AG04449 (cell line): ENCODE measurements around the gene OSCAR.

Source experiments
- CTCF ChIA-PET: fragments of 350-600 bp; formaldehyde crosslinking; extraction: SDS; loops from one replicate; lab custom pipeline; 2021; ENCODE audit warnings: antibody characterized with exemption; lab: Yijun Ruan, JAX
- POLR2A ChIA-PET: fragments of 400-600, 350-600 bp; formaldehyde crosslinking; extraction: SDS; loops from one replicate; lab custom pipeline; 2020; ENCODE audit warnings: antibody characterized with exemption, inconsistent platforms; lab: Yijun Ruan, JAX
- DNase-seq: peaks from one replicate; pipeline ENCODE4 v3.0.0-alpha.2; 2010; ENCODE audit warnings: low read depth, low spot score
- H3K4me3 ChIP-seq: 2 replicates; pipeline ENCODE4 v1.5.1; 2011; ENCODE audit warnings: low read depth, mild to moderate bottlenecking, control low read depth, low read length
- CTCF ChIP-seq: IDR thresholded peaks from one replicate; pipeline ENCODE4 v1.5.1; 2011; ENCODE audit warnings: mild to moderate bottlenecking, moderate library complexity, low read length, control low read depth, inconsistent platforms; ENCODE audit not compliant: insufficient read depth; ENCODE audit errors: missing control alignments

The OSCAR gene

DNA sequence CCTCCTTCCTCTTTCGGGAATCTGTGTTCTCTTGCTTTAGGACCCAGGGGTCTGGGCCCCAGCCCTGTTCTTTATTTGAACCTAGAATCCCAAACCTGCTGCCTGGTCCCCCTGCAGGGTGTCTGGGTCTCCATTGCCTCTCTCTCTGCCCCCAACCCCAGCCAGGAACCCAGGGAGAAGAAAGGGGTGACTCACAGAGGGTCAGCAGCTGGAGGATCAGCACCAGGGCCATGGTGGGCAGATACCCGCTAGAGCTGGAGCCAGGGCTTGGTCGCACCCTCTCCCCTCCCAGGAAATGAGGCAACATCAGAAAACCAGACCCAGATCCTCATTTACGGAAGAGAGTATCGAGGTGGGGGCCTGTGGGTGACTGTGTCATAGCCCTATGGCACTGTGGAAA lies at the start of gene OSCAR:
Gene OSCAR (minus strand): TSS at position 243 of the 400 bp plus-strand sequence. CDS start 11 bp downstream, at position 232.
- ChIA-PET POLR2A (no interaction called here), CTCF (no interaction called here)
- H3K4me3 ChIP-seq: no peak within 1 kb of the TSS
- no peak for TF ChIP-seq CTCF
- DNase-seq: no peak

DNA sequence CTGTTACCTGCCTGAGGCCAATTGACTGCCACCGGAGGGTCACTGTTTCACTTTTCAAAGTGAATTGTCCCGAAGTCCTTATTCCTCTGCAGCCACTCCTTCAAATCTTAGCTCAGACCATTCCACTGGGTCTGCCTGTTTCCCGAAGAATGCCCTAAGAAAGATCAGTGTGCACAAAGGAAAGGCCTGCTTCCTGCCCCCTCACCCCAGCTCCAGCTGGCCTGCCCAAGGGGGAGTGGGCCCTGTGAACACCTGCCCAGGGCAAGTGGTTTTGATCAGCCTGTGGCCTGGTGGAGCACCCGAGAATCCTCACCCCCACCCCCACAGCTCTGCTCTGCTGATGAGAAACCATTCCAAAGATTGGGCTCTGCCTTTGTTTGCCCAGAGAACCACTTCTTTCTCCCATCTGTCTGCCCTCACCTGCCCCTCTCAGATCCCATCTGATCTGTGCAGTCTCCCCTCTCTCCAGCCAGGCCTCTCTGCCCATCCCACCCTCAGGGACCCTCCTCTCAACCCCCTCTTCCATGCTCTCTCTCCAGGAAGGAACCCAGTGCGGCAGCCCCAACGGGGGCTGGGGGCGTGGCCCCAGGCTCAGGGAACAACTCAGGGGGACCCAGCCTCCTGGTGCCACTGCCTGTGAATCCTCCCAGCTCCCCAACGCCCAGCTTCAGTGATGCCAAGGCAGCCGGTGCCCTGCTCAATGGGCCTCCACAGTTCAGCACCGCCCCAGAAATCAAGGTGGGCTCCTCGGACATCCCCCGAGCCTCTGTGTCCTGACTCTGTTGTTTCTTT lies 48.6 kb upstream of the OSCAR start:
- TF ChIP-seq CTCF: no peak
- H3K4me3 ChIP-seq: no peak overlapping the region
- no peak for DNase-seq
- POLR2A ChIA-PET: interaction anchor here (1.9 to 2.1 kb wide), 2 partner anchors 9 to 12 kb away, joined by 5 to 7 read pairs; partner anchors contain the start of gene CNOT3
- CTCF ChIA-PET: interaction anchor here (0.9 to 1.5 kb wide), 3 partner anchors 10 to 19 kb away, joined by 3 to 4 read pairs (median 3); partner anchors contain the start of gene LENG1

- DNase-seq: no peak
- TF ChIP-seq CTCF: no peak
- CTCF ChIA-PET: interaction anchor here (0.9 to 1.0 kb wide), 2 partner anchors 10 to 21 kb away, joined by 3 to 6 read pairs; no protein-coding TSS in a partner anchor
- no peak overlapping the region for H3K4me3 ChIP-seq
- POLR2A ChIA-PET: interaction anchor here (2.1 kb wide), 1 partner anchor 11 kb away, joined by 7 read pairs; the partner anchor contains the start of gene CNOT3
Measured at GRCh38 chr19:54148158-54148557, 47.6 kb upstream of the OSCAR start.

DNA sequence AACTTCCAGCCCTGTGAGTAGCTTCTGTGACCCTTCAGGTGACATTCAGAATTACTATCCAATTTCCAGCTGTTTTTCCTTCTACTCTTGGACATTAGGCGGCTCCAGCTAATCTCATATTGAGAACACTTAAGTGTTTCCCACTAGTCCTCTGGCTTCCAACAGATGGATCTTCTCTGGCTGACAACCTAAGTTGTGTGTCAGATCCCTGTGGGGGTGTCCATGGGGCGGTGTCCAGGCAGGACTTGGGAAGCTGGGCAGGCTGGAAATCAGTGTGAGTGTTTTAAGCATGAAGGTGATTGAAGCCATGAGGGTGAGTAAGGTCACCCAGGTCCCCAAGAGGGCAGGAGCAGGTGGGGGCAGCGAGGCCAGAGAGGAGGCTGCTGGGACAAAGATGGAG lies 47.1 kb upstream of the OSCAR start:
- ChIA-PET POLR2A (interaction anchor here (2.1 kb wide), 1 partner anchor 10 kb away, joined by 7 read pairs; the partner anchor contains the start of gene CNOT3), CTCF (interaction anchor here (0.9 to 1.0 kb wide), 2 partner anchors 11 to 21 kb away, joined by 3 to 6 read pairs; no protein-coding TSS in a partner anchor)
- no peak for TF ChIP-seq CTCF
- DNase-seq: no peak
- H3K4me3 ChIP-seq: no peak overlapping the region

- DNase-seq: no peak
- no peak for TF ChIP-seq CTCF
- ChIA-PET CTCF (no interaction called here), POLR2A (interaction anchor here (0.6 kb wide), 1 partner anchor 43 kb away, joined by 4 read pairs; no protein-coding TSS in a partner anchor)
- no peak overlapping the region for H3K4me3 ChIP-seq
Measured at GRCh38 chr19:54145541-54146158, 45.0 kb upstream of the OSCAR start.
